Immature natural killer cell (primary cell): Measurements from ENCODE around the gene MGAT3. TPM values are rescaled to one million over a fixed set of nuclear protein-coding genes. Genes with fewer than 3 reads are reported as not detected.

ENCODE experiments used
- DNase-seq, 3 donors: peaks; one replicate each; pipeline ENCODE4 v3.0.0; 2022; ENCODE audit warnings: mixed read lengths in 1 of 3
- H3K27ac Mint-ChIP-seq, 6 donors: one replicate each; pipeline ENCODE4 v1.8.0; 2020; ENCODE audit warnings: mixed read lengths in 6 of 6, mild to moderate bottlenecking in 5 of 6, inconsistent platforms in 4 of 6, moderate library complexity in 3 of 6
- H3K27me3 Mint-ChIP-seq, 3 donors: one replicate each; pipeline ENCODE4 v1.8.0; 2020 to 2021; ENCODE audit warnings: low read depth in 3 of 3, mild to moderate bottlenecking in 3 of 3, mixed read lengths in 3 of 3, moderate library complexity in 3 of 3, inconsistent platforms in 1 of 3
- H3K36me3 Mint-ChIP-seq, 3 donors: one replicate each; pipeline ENCODE4 v1.8.0; 2020; ENCODE audit warnings: mixed read lengths in 3 of 3, inconsistent platforms in 2 of 3, mild to moderate bottlenecking in 2 of 3
- H3K4me1 Mint-ChIP-seq, 2 donors: one replicate each; pipeline ENCODE4 v1.8.0; 2020; ENCODE audit warnings: inconsistent platforms in 2 of 2, mild to moderate bottlenecking in 2 of 2, mixed read lengths in 2 of 2, moderate library complexity in 1 of 2
- H3K4me3 Mint-ChIP-seq, 5 donors: one replicate each; pipeline ENCODE4 v1.8.0; 2020; ENCODE audit warnings: mild to moderate bottlenecking in 5 of 5, mixed read lengths in 5 of 5, inconsistent platforms in 3 of 5, moderate library complexity in 3 of 5
- H3K9me3 Mint-ChIP-seq, 6 donors: one replicate each; pipeline ENCODE4 v1.8.0; 2020; ENCODE audit warnings: mild to moderate bottlenecking in 6 of 6, mixed read lengths in 6 of 6, inconsistent platforms in 4 of 6, moderate library complexity in 3 of 6
- polyA plus RNA-seq, 3 donors: library from polyadenylated mRNA; unstranded; fragments of 300-500 nt; fragmentation: Illumina TruSeq; gene quantifications; one replicate each; pipeline ENCODE4 v1.2.3, GENCODE V29; 2021

MGAT3 gene
- polyA plus RNA-seq, 3 donors from 2014 or later, result not detected

- peak; percentile 66 to 74 (median 73) for DNase-seq
- Mint-ChIP-seq H3K27ac (no peak overlapping the region), H3K36me3 (peaks cover 0 to 6% (median 4%) of the 10 kb centered on the region in 3 donors), H3K4me1 (peaks cover 30 to 33% of the 10 kb centered on the region in 2 donors), H3K9me3 (no peaks in the 10 kb centered on the region), H3K27me3 (peaks cover 2 to 9% (median 8%) of the 10 kb centered on the region in 3 donors), H3K4me3 (peak overlapping the region in 2 of 5 donors; percentile 20 to 21)
Observed at GRCh38 chr22:39534591-39535356, 78.0 kb downstream of the MGAT3 start.

- Mint-ChIP-seq H3K36me3 (peaks cover 0 to 2% (median 0%) of the 10 kb centered on the region in 3 donors), H3K4me1 (peaks cover 25 to 28% of the 10 kb centered on the region in 2 donors), H3K27ac (no peak overlapping the region), H3K4me3 (no peak overlapping the region), H3K27me3 (peaks cover 2 to 6% (median 6%) of the 10 kb centered on the region in 3 donors), H3K9me3 (no peaks in the 10 kb centered on the region)
- no peak for DNase-seq
Observed at GRCh38 chr22:39535357-39535725, 78.5 kb downstream of the MGAT3 start.

GRCh38 chr22:39535831-39536449 is 79.1 kb downstream of the MGAT3 start:
- H3K27ac Mint-ChIP-seq, result no peak overlapping the region
- no peak for DNase-seq
- H3K4me1 Mint-ChIP-seq, result peaks cover 20 to 22% of the 10 kb centered on the region in 2 donors
- H3K27me3 Mint-ChIP-seq, result peaks cover 2 to 6% (median 6%) of the 10 kb centered on the region in 3 donors
- H3K9me3 Mint-ChIP-seq, result no peaks in the 10 kb centered on the region
- no peak overlapping the region for H3K4me3 Mint-ChIP-seq
- H3K36me3 Mint-ChIP-seq, result peaks cover 0 to 2% (median 0%) of the 10 kb centered on the region in 3 donors

DNA sequence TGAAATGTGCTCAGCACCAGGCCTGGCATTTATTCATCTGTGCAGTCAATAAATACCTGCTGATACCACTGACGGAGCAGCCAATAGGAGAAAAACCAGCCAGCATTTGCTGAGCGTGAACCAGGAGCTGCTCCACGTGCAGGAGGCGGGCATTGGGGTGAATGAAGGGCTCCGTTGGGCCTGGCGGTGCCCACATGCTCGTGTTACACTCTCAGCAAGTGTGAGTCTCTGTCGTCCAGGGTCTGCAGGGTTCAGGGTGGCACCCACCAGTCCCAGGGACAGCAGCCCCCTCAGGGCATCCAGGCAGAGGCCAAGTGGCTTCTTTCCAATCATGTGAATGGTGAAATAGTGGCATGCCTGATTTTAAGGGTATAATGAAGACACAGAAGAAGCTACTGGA is 79.9 kb downstream of the MGAT3 start:
- Mint-ChIP-seq H3K27me3 (peaks cover 2 to 6% (median 6%) of the 10 kb centered on the region in 3 donors), H3K9me3 (no peaks in the 10 kb centered on the region), H3K4me3 (no peak overlapping the region), H3K27ac (no peak overlapping the region), H3K4me1 (peaks cover 12 to 14% of the 10 kb centered on the region in 2 donors), H3K36me3 (peaks cover 0 to 2% (median 0%) of the 10 kb centered on the region in 3 donors)
- no peak for DNase-seq

DNA sequence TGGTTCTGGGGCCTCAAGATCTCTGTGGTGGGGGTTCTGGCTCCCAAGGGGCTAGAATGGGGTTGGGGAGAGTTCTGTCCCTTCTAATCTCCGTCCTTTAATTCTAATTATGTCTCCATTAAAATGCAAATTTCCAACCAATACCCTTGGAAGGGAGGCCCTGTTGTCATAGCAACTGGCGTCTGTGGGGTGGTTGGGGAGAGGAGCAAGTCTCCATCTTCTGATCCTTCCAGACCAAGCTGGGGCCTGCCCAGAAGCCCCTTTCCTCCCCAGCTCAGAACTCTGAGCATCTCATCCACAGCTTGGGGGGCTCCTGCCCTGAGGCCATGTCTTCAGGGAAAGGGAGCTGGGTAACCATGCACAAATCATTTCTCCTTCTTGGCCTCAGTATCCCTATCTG is 81.2 kb downstream of the MGAT3 start:
- H3K36me3 Mint-ChIP-seq, result no peaks in the 10 kb centered on the region
- H3K9me3 Mint-ChIP-seq, result no peaks in the 10 kb centered on the region
- H3K27ac Mint-ChIP-seq, result no peak overlapping the region
- peaks cover 1 to 2% of the 10 kb centered on the region in 2 donors for H3K4me1 Mint-ChIP-seq
- peaks cover under 1 to 3% (median under 1%) of the 10 kb centered on the region in 3 donors for H3K27me3 Mint-ChIP-seq
- H3K4me3 Mint-ChIP-seq, result no peak overlapping the region
- DNase-seq, result no peak

Other genes with a start within 250 kb of the MGAT3 start
- under 1 TPM in 2 of 3 donors, not detected in 1; 0.58 to 0.61 TPM for gene PDGFB, start 212.0 kb upstream of the MGAT3 start, polyA plus RNA-seq
- 1,000 to 10,000 TPM; 1,935 to 2,618 (median 1,953) TPM for gene RPL3, start 137.4 kb upstream of the MGAT3 start, polyA plus RNA-seq
- 10 to 100 TPM; 24.5 to 49.5 (median 27.0) TPM for gene SYNGR1, start 107.0 kb upstream of the MGAT3 start, polyA plus RNA-seq
- gene TAB1, start 57.2 kb upstream of the MGAT3 start, polyA plus RNA-seq, result 1 to 10 TPM in 2 of 3 donors, under 1 TPM in 1; 0.89 to 3.5 (median 2.0) TPM
- 10 to 100 TPM; 13.8 to 30.5 (median 18.4) TPM for gene MIEF1, start 45.3 kb downstream of the MGAT3 start, polyA plus RNA-seq
- gene ATF4, start 63.5 kb downstream of the MGAT3 start, polyA plus RNA-seq, result 100 to 1,000 TPM in 1 of 3 donors, 10 to 100 TPM in 2; 48.9 to 113 (median 69.4) TPM
- 100 to 1,000 TPM; 139 to 239 (median 180) TPM for gene RPS19BP1, start 75.7 kb downstream of the MGAT3 start, polyA plus RNA-seq
- not detected for gene CACNA1I, start 113.7 kb downstream of the MGAT3 start, polyA plus RNA-seq